Endothelial cell of umbilical vein (primary cell): ENCODE measurements around the gene DGLUCY. TPM values are rescaled to one million over a fixed set of nuclear protein-coding genes. Genes with fewer than 3 reads are reported as not detected.

Experiments used
- BruUV-seq: library from RNA; stranded (reverse); fragments of 400-500 nt; replicated peaks from 2 replicates; lab custom pipeline; 2021; lab: Mats Ljungman, UMichigan
- CTCF ChIA-PET: fragments of 300-600, 350-600 bp; sonication (Branson Sonifier 250); formaldehyde crosslinking; loops from one replicate; lab custom pipeline; 2021; ENCODE audit warnings: antibody characterized with exemption, inconsistent platforms; lab: Charles Lee
- POLR2A ChIA-PET: fragments of 300-600, 350-600 bp; sonication (Branson Sonifier 250); formaldehyde crosslinking; loops from one replicate; lab custom pipeline; 2021; ENCODE audit warnings: antibody characterized with exemption, inconsistent platforms; lab: Charles Lee
- DNase-seq: peaks from one replicate; pipeline ENCODE4 v3.0.0-alpha.2; 2011; ENCODE audit warnings: low read depth, low spot score
- FAIRE-seq: peaks from 2 replicates; lab custom pipeline; 2011; peaks lifted over from hg19 to GRCh38; lab: Jason Lieb, UNC
- H2AFZ ChIP-seq: 2 replicates; pipeline ENCODE4 v1.6.0; 2012; ENCODE audit warnings: low read depth, low read length, control low read depth, inconsistent platforms
- H3K27ac ChIP-seq: 2 replicates; pipeline ENCODE4 v1.5.1; 2011; ENCODE audit warnings: low read depth, mild to moderate bottlenecking, control low read depth, low read length, moderate library complexity; ENCODE audit not compliant: insufficient read depth
- H3K27me3 ChIP-seq, 2 experiments: 2 replicates each; pipeline versions ENCODE4 v1.6.0 to v1.6.1; 2011; ENCODE audit warnings: low read length in 2 of 2, mixed read lengths in 1 of 2; ENCODE audit not compliant: control insufficient read depth in 2 of 2, insufficient read depth in 2 of 2
- H3K36me3 ChIP-seq, 2 experiments: 2 replicates in 1 of 2; 3 replicates in 1 of 2; pipeline ENCODE4 v1.5.1; 2011; ENCODE audit warnings: low read length in 2 of 2, mild to moderate bottlenecking in 1 of 2, moderate library complexity in 1 of 2; ENCODE audit not compliant: control insufficient read depth in 2 of 2, insufficient read depth in 2 of 2; ENCODE audit errors: extremely low read depth in 1 of 2
- H3K4me1 ChIP-seq: 3 replicates; pipeline ENCODE4 v1.5.1; 2011; ENCODE audit warnings: mild to moderate bottlenecking, low read length; ENCODE audit not compliant: control insufficient read depth, insufficient read depth; ENCODE audit errors: extremely low read depth
- H3K4me2 ChIP-seq: 2 replicates; pipeline ENCODE4 v1.6.1; 2011; ENCODE audit warnings: low read length, control low read depth, mixed read lengths; ENCODE audit not compliant: insufficient read depth
- H3K4me3 ChIP-seq, 3 experiments: fragments of 200-600 bp in 1 of 3; sonication (generic), shearing (Covaris generic) in 1 of 3; replicated peaks in 1 of 3; 2 replicates each; pipeline ENCODE4 v1.5.1; 2011 to 2016; ENCODE audit warnings: control low read depth in 3 of 3, low read length in 3 of 3, mild to moderate bottlenecking in 2 of 3, inconsistent platforms in 1 of 3, low read depth in 1 of 3, moderate library complexity in 1 of 3; ENCODE audit not compliant: insufficient read depth in 1 of 3
- H3K79me2 ChIP-seq: 2 replicates; pipeline ENCODE4 v1.6.0; 2012; ENCODE audit warnings: low read length, inconsistent platforms; ENCODE audit not compliant: control insufficient read depth, insufficient read depth
- H3K9ac ChIP-seq: replicated peaks from 2 replicates; pipeline ENCODE3; 2011; ENCODE audit warnings: low read length, control low read depth; ENCODE audit not compliant: insufficient read depth; ENCODE audit errors: extremely low read depth
- H3K9me1 ChIP-seq: replicated peaks from 3 replicates; pipeline ENCODE4 v1.6.0; 2011; ENCODE audit warnings: mild to moderate bottlenecking, low read length; ENCODE audit not compliant: control insufficient read depth, insufficient read depth; ENCODE audit errors: extremely low read depth
- H3K9me3 ChIP-seq: replicated peaks from 2 replicates; pipeline ENCODE4 v1.5.1; 2012; ENCODE audit warnings: low read length, inconsistent platforms; ENCODE audit not compliant: control insufficient read depth, insufficient read depth
- H4K20me1 ChIP-seq: replicated peaks from 2 replicates; pipeline ENCODE3; 2011; ENCODE audit warnings: mild to moderate bottlenecking, low read length; ENCODE audit not compliant: control insufficient read depth, insufficient read depth; ENCODE audit errors: extremely low read depth
- CTCF ChIP-seq, 2 donors: IDR thresholded peaks; 1 replicate in 1 of 2; 2 replicates in 1 of 2; pipeline ENCODE4 v1.5.1; 2011; ENCODE audit warnings: low read length in 2 of 2, mild to moderate bottlenecking in 2 of 2, moderate library complexity in 2 of 2, control low read depth in 1 of 2, inconsistent platforms in 1 of 2, low read depth in 1 of 2; ENCODE audit not compliant: insufficient read depth in 1 of 2; ENCODE audit errors: extremely low read depth in 1 of 2
- EZH2 ChIP-seq: IDR thresholded peaks from 2 replicates; pipeline ENCODE4 v1.6.1; 2012; ENCODE audit warnings: borderline replicate concordance, low read depth, mild to moderate bottlenecking, moderate library complexity, low read length, inconsistent platforms; ENCODE audit not compliant: severe bottlenecking
- FOS ChIP-seq: IDR thresholded peaks from 2 replicates; pipeline ENCODE4 v1.6.1; 2011; ENCODE audit warnings: mild to moderate bottlenecking, low read length, moderate library complexity, borderline replicate concordance; ENCODE audit not compliant: insufficient read depth
- GATA2 ChIP-seq: IDR thresholded peaks from 2 replicates; pipeline ENCODE4 v1.7.0; 2011; ENCODE audit warnings: low read depth, mild to moderate bottlenecking, moderate library complexity, mixed read lengths, low read length; ENCODE audit not compliant: insufficient read length, insufficient read depth
- JUN ChIP-seq: IDR thresholded peaks from 2 replicates; pipeline ENCODE4 v1.6.1; 2011; ENCODE audit warnings: borderline replicate concordance, low read depth; ENCODE audit not compliant: insufficient read length, insufficient read depth
- MYC ChIP-seq: IDR thresholded peaks from one replicate; pipeline ENCODE4 v1.6.1; 2011; ENCODE audit warnings: mild to moderate bottlenecking, low read depth, low read length
- POLR2A ChIP-seq: IDR thresholded peaks from 2 replicates; pipeline ENCODE4 v1.6.1; 2012; ENCODE audit warnings: low read depth, mild to moderate bottlenecking, control low read depth, low read length
- POLR2AphosphoS5 ChIP-seq: IDR thresholded peaks from 2 replicates; pipeline ENCODE4 v1.6.1; 2012; ENCODE audit warnings: low read depth, mild to moderate bottlenecking, control low read depth, low read length, moderate library complexity; ENCODE audit not compliant: insufficient read depth
- dilution Hi-C: fragments of 300-500 bp; cut with MboI; formaldehyde crosslinking; loops from one replicate; pipeline ENCODE4 v1.15.0; 2019; ENCODE audit warnings: low sequenced_read_pairs; ENCODE audit not compliant: extremely low pct_ligation_motif_present
- intact Hi-C: fragments of 100-400 bp; cut with micrococcal nuclease; formaldehyde crosslinking; loops from one replicate; pipeline ENCODE4 v1.10.0; 2022
- polyA plus RNA-seq, 4 experiments: library from polyadenylated mRNA; depleted of rRNA in 3 of 4; stranded (reverse) in 3 of 4; unstranded in 1 of 4; fragments of >200 nt; gene quantifications; 2 replicates each; pipeline versions ENCODE4 v1.2.1 to v1.2.3, GENCODE V29; 2011 to 2012; ENCODE audit warnings: missing spikeins in 1 of 4
- total RNA-seq: library from RNA; stranded (reverse); gene quantifications from 2 replicates; pipeline ENCODE4 v1.2.3, GENCODE V29; 2021
- TF ChIP-seq, protein P1 (sequence below): IDR thresholded peaks from 2 replicates; pipeline ENCODE4 v1.6.1; 2011; ENCODE audit not compliant: insufficient read depth, insufficient read length

Gene DGLUCY
- total and polyA plus RNA-seq, 2 donors (not counting 3 experiments of a cell fraction or from before 2014, with no cell fraction given): 40.9 to 65.6 TPM

DNA sequence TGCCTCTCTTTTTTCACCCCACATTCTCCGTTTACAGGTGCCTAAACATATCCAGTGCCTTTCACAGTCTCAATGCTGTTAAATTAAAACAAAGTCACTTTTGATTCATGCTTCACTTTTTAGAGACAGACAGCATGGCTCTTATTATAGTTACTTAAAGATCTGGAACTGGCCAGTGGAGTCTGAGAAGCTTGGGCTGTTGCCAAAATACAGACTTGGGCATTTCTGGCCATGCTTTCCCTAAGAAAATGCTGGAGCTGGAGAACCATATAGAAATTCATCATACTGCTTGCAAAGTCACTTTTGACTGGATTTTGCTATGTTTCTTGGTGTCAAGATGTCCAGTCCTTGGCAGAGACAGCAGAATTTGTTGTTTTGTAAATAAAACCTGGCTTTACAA lies 142.8 kb downstream of the DGLUCY start:
- Histone ChIP-seq H3K27ac (no peak overlapping the region), H2AFZ (no peak overlapping the region), H3K79me2 (no peaks in the 10 kb centered on the region), H4K20me1 (no peaks in the 10 kb centered on the region), H3K36me3 (no peaks in the 10 kb centered on the region), H3K4me2 (no peak overlapping the region), H3K4me3 (no peak overlapping the region), H3K9ac (no peak overlapping the region), H3K9me1 (no peaks in the 10 kb centered on the region), H3K27me3 (no peaks in the 10 kb centered on the region), H3K4me1 (peaks cover 7% of the 10 kb centered on the region), H3K9me3 (no peaks in the 10 kb centered on the region)
- dilution Hi-C loops: no loop called here
- DNase-seq: no peak
- ChIA-PET CTCF (interaction anchor here (1.1 to 3.7 kb wide), 4 partner anchors 13 to 79 kb away, joined by 3 to 16 read pairs (median 8); no protein-coding TSS in a partner anchor), POLR2A (interaction anchor here (0.6 kb wide), 1 partner anchor 8 kb away, joined by 8 read pairs; no protein-coding TSS in a partner anchor)
- intact Hi-C loops: no loop called here
- BruUV-seq: no TSS peak
- FAIRE-seq: no peak
- TF ChIP-seq MYC: no peak
- TF ChIP-seq, protein P1, sequence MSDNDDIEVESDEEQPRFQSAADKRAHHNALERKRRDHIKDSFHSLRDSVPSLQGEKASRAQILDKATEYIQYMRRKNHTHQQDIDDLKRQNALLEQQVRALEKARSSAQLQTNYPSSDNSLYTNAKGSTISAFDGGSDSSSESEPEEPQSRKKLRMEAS: no peak
- no peak for TF ChIP-seq EZH2
- no peak for TF ChIP-seq POLR2AphosphoS5
- TF ChIP-seq POLR2A: no peak
- TF ChIP-seq GATA2: no peak
- no peak for TF ChIP-seq CTCF (IDR thresholded peaks at IDR 0.05; ENCODE audit: extremely low read depth in 1 of 2, insufficient read depth in 1 of 2, low read depth in 1 of 2, low read length in 2 of 2)
- TF ChIP-seq JUN: no peak
- no peak for TF ChIP-seq FOS
